B cell (primary cell): Measurements from ENCODE around the gene KLHL10. TPM values are rescaled to one million over a fixed set of nuclear protein-coding genes. Genes with fewer than 3 reads are reported as not detected.

Experiments
- ATAC-seq: fragments of 200-7000 bp; cut with Tn5 transposase; one replicate; pipeline ENCODE4 v1.10.0; 2021; ENCODE audit warnings: low read depth, mild to moderate bottlenecking, moderate number of reproducible peaks, moderate library complexity
- CTCF ChIA-PET: fragments of 350-600 bp; sonication (Branson Sonifier 250); formaldehyde crosslinking; loops from one replicate; lab custom pipeline; 2021; ENCODE audit warnings: antibody characterized with exemption, inconsistent platforms; lab: Charles Lee
- POLR2A ChIA-PET: fragments of 350-600 bp; sonication (Branson Sonifier 250); formaldehyde crosslinking; loops from one replicate; lab custom pipeline; 2021; ENCODE audit warnings: antibody characterized with exemption; lab: Charles Lee
- DNase-seq: peaks from one replicate; pipeline ENCODE4 v3.0.0; 2013
- H2AFZ ChIP-seq: 2 replicates; pipeline ENCODE4 v1.6.1; 2012; ENCODE audit warnings: mild to moderate bottlenecking, low read depth, low read length; ENCODE audit not compliant: insufficient read depth, poor library complexity, severe bottlenecking
- H3K27ac ChIP-seq, 2 donors: 1 replicate in 1 of 2; 2 replicates in 1 of 2; pipeline ENCODE4 v1.5.1; 2012 to 2013; ENCODE audit warnings: low read length in 2 of 2, mild to moderate bottlenecking in 2 of 2, moderate library complexity in 1 of 2
- H3K27me3 ChIP-seq, 4 experiments: fragments of 200-600 bp in 1 of 4; sonication (generic) in 1 of 4; replicated peaks in 1 of 4; 1 replicate in 2 of 4; 2 replicates in 2 of 4; pipeline versions ENCODE4 v1.6.1 to v1.7.0; 2013 to 2016; ENCODE audit warnings: low read length in 3 of 4, mild to moderate bottlenecking in 2 of 4, mixed read lengths in 1 of 4, moderate library complexity in 1 of 4; ENCODE audit not compliant: insufficient read depth in 4 of 4, control insufficient read depth in 3 of 4; ENCODE audit errors: control extremely low read depth in 1 of 4
- H3K36me3 ChIP-seq, 2 experiments: replicated peaks in 1 of 2; 1 replicate in 1 of 2; 2 replicates in 1 of 2; pipeline versions ENCODE4 v1.6.1 to v1.7.1; 2013; ENCODE audit warnings: low read length in 1 of 2; ENCODE audit not compliant: insufficient read depth in 2 of 2, control insufficient read depth in 1 of 2; ENCODE audit errors: control extremely low read depth in 1 of 2, extremely low read depth in 1 of 2
- H3K4me1 ChIP-seq, 2 donors: fragments of 200-600 bp in 1 of 2; sonication (generic) in 1 of 2; 1 replicate in 1 of 2; 2 replicates in 1 of 2; pipeline versions ENCODE4 v1.5.1 to v1.6.1; 2013 to 2017; ENCODE audit warnings: low read length in 2 of 2; ENCODE audit not compliant: control insufficient read depth in 2 of 2, insufficient read depth in 2 of 2
- H3K4me2 ChIP-seq: replicated peaks from 2 replicates; pipeline ENCODE3; 2012; ENCODE audit warnings: mild to moderate bottlenecking, low read depth, low read length; ENCODE audit not compliant: poor library complexity, severe bottlenecking
- H3K4me3 ChIP-seq, 5 experiments: fragments of 200-600 bp in 1 of 5; sonication (generic) in 1 of 5; 1 replicate in 3 of 5; 2 replicates in 2 of 5; pipeline versions ENCODE4 v1.5.1 to v1.7.0; 2011 to 2016; ENCODE audit warnings: low read length in 4 of 5, mild to moderate bottlenecking in 4 of 5, low read depth in 2 of 5, control low read depth in 1 of 5, moderate library complexity in 1 of 5; ENCODE audit not compliant: insufficient read depth in 1 of 5; ENCODE audit errors: control extremely low read depth in 1 of 5, extremely low read depth in 1 of 5
- H3K79me2 ChIP-seq: fragments of 200-600 bp; sonication (generic); one replicate; pipeline ENCODE4 v1.6.0; 2016; ENCODE audit warnings: low read length; ENCODE audit not compliant: control insufficient read depth, insufficient read depth
- H3K9ac ChIP-seq: fragments of 200-600 bp; sonication (generic); 2 replicates; pipeline ENCODE4 v1.6.1; 2017; ENCODE audit warnings: mild to moderate bottlenecking, low read length, moderate library complexity
- H3K9me3 ChIP-seq, 3 donors: one replicate each; pipeline versions ENCODE4 v1.6.1 to v1.7.1; 2013; ENCODE audit warnings: low read length in 2 of 3; ENCODE audit not compliant: control insufficient read depth in 2 of 3, insufficient read depth in 1 of 3; ENCODE audit errors: control extremely low read depth in 1 of 3
- H4K20me1 ChIP-seq: 2 replicates; pipeline ENCODE4 v1.6.0; 2012; ENCODE audit warnings: mild to moderate bottlenecking, low read length; ENCODE audit not compliant: insufficient read depth, control insufficient read depth, poor library complexity, severe bottlenecking
- H3K27ac Mint-ChIP-seq: one replicate; pipeline ENCODE4 v1.8.0; 2021; ENCODE audit warnings: mixed read lengths
- H3K27me3 Mint-ChIP-seq: one replicate; pipeline ENCODE4 v1.8.0; 2021; ENCODE audit warnings: mixed read lengths
- H3K4me1 Mint-ChIP-seq: one replicate; pipeline ENCODE4 v1.8.0; 2021; ENCODE audit warnings: mixed read lengths
- H3K4me3 Mint-ChIP-seq: one replicate; pipeline ENCODE4 v1.8.0; 2021; ENCODE audit warnings: mixed read lengths
- H3K9me3 Mint-ChIP-seq: one replicate; pipeline ENCODE4 v1.8.0; 2022; ENCODE audit warnings: mixed read lengths; ENCODE audit not compliant: insufficient read depth
- CTCF ChIP-seq: fragments of 200-600 bp; IDR thresholded peaks from one replicate; pipeline ENCODE4 v1.8.0; 2022; ENCODE audit warnings: antibody characterized with exemption, mild to moderate bottlenecking
- EZH2 ChIP-seq: IDR thresholded peaks from 2 replicates; pipeline ENCODE4 v1.6.1; 2012; ENCODE audit warnings: borderline replicate concordance, low read depth, mild to moderate bottlenecking, moderate library complexity, low read length; ENCODE audit not compliant: insufficient read depth, poor library complexity, severe bottlenecking
- WGBS: methylation state at CpG from one replicate; pipeline ENCODE4 v1.1.5; 2013; ENCODE audit warnings: missing lambda C conversion rate; ENCODE audit not compliant: insufficient coverage; 5-methylcytosine and 5-hydroxymethylcytosine counted together
- intact Hi-C: fragments of 100-400 bp; cut with micrococcal nuclease; formaldehyde crosslinking; loops from one replicate; pipeline ENCODE4 v1.10.0; 2022
- polyA plus RNA-seq: library from polyadenylated mRNA; depleted of rRNA; stranded (reverse); fragments of >200 nt; gene quantifications from 2 replicates; pipeline ENCODE4 v1.2.3, GENCODE V29; 2012
- total RNA-seq, 2 donors: library from RNA; stranded (reverse); fragments of 120-200 nt in 1 of 2; gene quantifications; 1 replicate in 1 of 2; 2 replicates in 1 of 2; pipeline versions ENCODE4 v1.2.3 to v1.2.4, GENCODE V29; 2013 to 2022

KLHL10 gene
- total and polyA plus RNA-seq, 2 donors (not counting 1 experiment from before 2014, with no cell fraction given): 0.12 to 0.37 TPM

- POLR2A ChIA-PET: no interaction called here
- H4K20me1 ChIP-seq: peaks cover 2% of the 10 kb centered on the region
- no peak overlapping the region for H3K4me2 ChIP-seq
- intact Hi-C loops: no loop called here
- no peak overlapping the region for H3K27ac Mint-ChIP-seq
- no peak for DNase-seq
- no peak for ATAC-seq
- no peaks in the 10 kb centered on the region for H3K27me3 Mint-ChIP-seq
- H3K9me3 ChIP-seq: no peaks in the 10 kb centered on the region
- peaks cover 6% of the 10 kb centered on the region for H3K4me1 Mint-ChIP-seq
- H3K9ac ChIP-seq: no peak overlapping the region
- no peak overlapping the region for H3K4me3 Mint-ChIP-seq
- no peaks in the 10 kb centered on the region for H3K9me3 Mint-ChIP-seq
- peaks cover 0 to 43% of the 10 kb centered on the region in 2 experiments for H3K36me3 ChIP-seq
- no peak overlapping the region for H3K27ac ChIP-seq
- H3K27me3 ChIP-seq: no peaks in the 10 kb centered on the region
- H3K4me3 ChIP-seq: no peak overlapping the region
- TF ChIP-seq EZH2 (no peak), CTCF (no peak)
- 95% methylated on average over 9 of the region's 9 CpGs for WGBS
- peaks cover 14% of the 10 kb centered on the region for H3K79me2 ChIP-seq
- CTCF ChIA-PET: no interaction called here
- peaks cover 4 to 5% of the 10 kb centered on the region in 2 donors for H3K4me1 ChIP-seq
- no peak overlapping the region for H2AFZ ChIP-seq
Measured at GRCh38 chr17:41869426-41869825, 31.8 kb downstream of the KLHL10 start.

GRCh38 chr17:41870097-41870496 lies 32.5 kb downstream of the KLHL10 start:
- H2AFZ ChIP-seq: no peak overlapping the region
- no peak for DNase-seq
- H3K9me3 Mint-ChIP-seq: no peaks in the 10 kb centered on the region
- no peak for TF ChIP-seq EZH2
- TF ChIP-seq CTCF: no peak
- H3K4me3 ChIP-seq: no peak overlapping the region
- no peaks in the 10 kb centered on the region for H3K9me3 ChIP-seq
- peaks cover 6% of the 10 kb centered on the region for H3K4me1 Mint-ChIP-seq
- H3K27me3 ChIP-seq: no peaks in the 10 kb centered on the region
- no peak overlapping the region for H3K27ac Mint-ChIP-seq
- H3K27ac ChIP-seq: no peak overlapping the region
- H3K36me3 ChIP-seq: peaks cover 0 to 44% of the 10 kb centered on the region in 2 experiments
- H3K4me3 Mint-ChIP-seq: no peak overlapping the region
- H3K79me2 ChIP-seq: peaks cover 7% of the 10 kb centered on the region
- no peak overlapping the region for H3K9ac ChIP-seq
- WGBS: 100% methylated on average over 1 of the region's 2 CpGs
- no peaks in the 10 kb centered on the region for H4K20me1 ChIP-seq
- H3K27me3 Mint-ChIP-seq: no peaks in the 10 kb centered on the region
- intact Hi-C loops: no loop called here
- CTCF ChIA-PET: interaction anchor here (0.5 kb wide), 1 partner anchor 23 kb away, joined by 3 read pairs; no protein-coding TSS in a partner anchor
- H3K4me1 ChIP-seq: peaks cover 3 to 4% of the 10 kb centered on the region in 2 donors
- ATAC-seq: no peak
- POLR2A ChIA-PET: no interaction called here
- H3K4me2 ChIP-seq: no peak overlapping the region
